T-helper 22 cell (primary cell): ENCODE data around the gene DAPK2.
"Not testable (repeated sequence)": the region's sequence is repeated elsewhere in the genome, so short reads cannot be mapped to it uniquely, and the experiment has no call there.

Source experiments
- DNase-seq: peaks from one replicate; pipeline ENCODE4 v3.0.0-alpha.2; 2020; ENCODE audit warnings: low read depth

DAPK2 gene

DNA sequence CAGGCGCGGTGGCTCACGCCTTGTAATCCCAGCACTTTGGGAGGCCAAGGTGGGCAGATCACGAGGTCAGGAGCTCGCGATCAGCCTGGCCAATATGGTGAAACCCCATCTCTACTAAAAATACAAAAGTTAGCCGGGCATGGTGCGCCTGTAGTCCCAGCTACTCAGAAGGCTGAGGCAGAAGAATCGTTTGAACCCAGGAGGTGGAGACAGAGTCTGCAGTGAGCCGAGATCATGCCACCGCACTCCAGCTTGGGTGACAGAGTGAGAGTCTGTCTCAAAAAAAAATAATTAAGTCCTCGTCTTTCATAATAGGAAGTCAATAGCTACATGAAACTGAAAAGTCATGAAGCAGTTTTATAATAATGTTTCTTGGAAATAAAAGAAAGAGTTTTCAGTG lies 7.4 kb upstream of the DAPK2 start:
- DNase-seq = not testable (repeated sequence)

DNA sequence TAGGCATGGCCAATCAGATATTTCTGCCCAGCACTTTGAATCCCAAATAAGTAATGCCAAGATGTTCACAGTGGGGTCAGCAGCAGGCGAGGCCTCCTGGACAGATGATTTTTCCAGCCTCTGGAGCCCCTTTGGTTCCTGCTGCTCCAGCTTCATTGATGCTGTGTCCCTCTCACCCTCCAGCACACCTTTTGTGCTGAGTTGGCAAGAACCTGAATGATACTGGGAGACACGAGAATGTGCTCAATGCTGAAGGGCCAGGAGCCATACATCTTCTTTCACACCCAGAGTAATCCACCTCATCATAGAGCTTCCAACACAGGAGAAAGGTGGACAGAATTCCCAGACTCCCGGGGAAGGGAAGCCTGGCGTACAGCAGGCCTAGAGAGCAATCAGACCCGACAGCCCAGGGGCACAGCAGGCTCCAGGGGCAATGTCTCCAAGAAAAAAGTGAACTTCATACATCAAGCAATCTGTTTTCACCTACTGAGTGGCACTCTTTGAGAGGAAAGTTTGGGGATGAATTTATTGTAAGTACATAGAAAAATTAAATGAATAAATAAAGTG lies 6.7 kb upstream of the DAPK2 start:
- DNase-seq = no peak

DNA sequence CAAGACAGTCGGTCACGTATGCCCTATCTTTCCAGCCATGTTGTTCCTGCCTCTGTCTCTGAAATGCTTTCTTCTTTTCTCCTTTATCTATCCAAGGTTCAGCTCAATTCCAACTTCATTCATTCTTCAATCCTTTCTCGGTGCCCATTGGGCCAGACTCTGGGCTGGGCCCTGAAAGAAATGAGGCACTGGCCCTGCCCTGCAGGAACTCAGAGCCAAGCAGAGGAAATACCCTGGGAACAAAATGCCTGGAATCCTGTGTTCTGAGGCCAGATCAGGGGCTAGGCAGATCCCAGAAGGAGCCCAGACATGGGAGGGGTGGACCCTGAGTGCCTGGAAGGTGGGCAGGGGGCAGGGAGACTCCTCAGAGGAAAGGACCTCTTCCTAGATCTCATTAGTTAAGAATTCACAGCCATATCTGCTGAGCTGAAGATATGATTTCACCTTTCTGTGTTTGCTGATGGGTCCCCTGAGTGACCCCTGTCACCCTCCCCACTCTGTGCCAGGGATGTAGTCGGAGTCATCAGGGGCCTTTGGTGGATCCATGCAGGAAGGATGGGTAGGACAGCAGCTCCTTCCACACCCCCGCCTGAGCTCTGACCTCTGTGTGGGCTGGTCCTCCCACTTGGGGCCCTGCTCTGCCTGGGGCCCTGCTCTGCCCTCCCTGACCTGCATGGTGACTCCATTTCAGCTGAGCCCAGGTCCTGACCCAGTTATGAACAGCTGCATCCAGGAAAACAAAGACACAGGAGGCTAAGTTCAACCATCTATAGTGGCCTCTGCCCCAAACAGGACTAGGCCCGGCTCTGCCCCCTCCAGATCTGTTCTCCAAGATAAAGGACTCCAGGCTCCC lies 5.3 kb upstream of the DAPK2 start:
- DNase-seq = no peak

DNA sequence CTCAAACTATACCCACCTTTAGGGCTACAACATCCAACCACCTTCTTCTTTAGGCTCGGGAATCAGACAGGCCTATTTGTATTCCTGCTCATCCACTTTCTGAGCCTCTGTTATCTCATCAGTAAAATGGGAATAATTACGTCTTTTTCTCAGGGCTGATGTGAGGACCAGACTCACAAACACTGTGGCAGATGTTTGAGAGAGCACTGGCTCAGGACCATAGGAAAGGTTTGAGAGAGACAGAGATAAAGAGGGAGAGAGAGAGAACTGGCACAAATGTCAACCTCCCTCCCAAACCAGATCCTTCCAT lies 4.8 kb upstream of the DAPK2 start:
- DNase-seq = no peak

DNA sequence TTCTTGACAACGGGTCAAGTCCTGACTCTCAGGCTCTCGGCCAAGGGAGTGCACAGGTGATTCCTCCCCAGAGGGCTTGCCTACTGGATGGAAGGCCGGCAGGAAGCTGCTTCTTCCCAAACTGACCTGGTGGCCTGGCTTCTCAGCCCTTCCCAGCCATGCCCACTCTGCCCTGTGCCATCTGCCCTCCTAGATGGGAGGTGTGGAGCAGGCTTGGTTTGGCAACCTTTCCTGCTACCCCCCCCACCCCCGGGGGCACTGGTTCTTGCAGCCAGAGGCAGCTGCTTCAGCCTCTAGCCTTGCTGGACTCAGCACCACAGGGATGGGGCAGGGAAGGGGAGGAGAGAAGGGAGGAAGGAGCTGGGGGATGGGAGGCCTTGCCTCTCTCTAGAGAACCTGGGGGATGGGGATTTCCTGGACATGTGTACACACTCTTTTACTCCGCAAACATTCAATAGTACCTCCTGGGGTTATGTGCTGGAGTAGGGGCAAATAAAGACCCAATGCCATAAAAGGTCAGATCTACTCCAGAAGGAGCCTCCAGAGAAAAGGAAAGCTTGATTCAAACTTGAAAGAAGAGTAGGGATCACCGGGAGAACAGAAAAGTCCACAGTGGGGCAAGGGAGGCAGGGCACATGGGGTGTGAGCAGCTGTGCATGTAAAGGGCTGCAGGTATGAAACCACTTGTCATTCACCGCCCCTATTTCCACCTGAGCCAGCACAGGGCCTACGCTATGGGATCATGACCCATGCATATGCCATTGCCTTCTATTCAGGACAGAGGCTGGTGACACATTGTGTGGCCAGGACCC lies 4.2 kb upstream of the DAPK2 start:
- no peak for DNase-seq

DNA sequence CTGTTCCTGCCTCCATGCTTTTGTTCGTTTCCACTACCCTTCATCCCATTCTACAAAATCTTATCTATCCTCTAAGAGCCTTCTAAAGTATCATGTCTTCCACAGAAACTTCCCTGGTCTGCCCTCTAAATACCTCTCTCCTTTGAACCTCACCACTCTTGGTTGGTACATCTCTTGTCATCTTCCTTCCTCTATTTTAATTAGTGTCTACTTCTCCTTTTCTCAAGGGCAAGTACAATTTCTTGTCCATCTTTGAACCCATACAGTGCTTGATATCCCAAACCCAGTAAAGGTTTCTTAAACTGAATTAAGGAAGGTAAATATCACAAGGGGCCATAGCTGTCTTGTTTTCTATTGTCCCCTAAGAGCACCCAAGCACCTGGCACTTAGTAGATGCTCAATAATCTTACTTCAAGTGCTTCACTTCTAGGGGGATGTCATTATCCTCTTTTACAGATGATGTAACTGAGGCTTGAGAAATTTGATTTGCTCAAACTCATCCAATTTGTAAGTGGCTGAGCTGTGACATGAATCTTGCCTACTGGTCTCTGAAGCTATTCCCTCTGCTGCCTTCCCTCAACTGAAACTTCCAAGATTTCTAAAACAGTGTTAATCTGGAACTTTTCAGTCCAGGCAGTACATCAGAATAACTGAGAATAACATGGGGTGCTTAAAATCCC lies 2.6 kb upstream of the DAPK2 start:
- no peak for DNase-seq

DNA sequence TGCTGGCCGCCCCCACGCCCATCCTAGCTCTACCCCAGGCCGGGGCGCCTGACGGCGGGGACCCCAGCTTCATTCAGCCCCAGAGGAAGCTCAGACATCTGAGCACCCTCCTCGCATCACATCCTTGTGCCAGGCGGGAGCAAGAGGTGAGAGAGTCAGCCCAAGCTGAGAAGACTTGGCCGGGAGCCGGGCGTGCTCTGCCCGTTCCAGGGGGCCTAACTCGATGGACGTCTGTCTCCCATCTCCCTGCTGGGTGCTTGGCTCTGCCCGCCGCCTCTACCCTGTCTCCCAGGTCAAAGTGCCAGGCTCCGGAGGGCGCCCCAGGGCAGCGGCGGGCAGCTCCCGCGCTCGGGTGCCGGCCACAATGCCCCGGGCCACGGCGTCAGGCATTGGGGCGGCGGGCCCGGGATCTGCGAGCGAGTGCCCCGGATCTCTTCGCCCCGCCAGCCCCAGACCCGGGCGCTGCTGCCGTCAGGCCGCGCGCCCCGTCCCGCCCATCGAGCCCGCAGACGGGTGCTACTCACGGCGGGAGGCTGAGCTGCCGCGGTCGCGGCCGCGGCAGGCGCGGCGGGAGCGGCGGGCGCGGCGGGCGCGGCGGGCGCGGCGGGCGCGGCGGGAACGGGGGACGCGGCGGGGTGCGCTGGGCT lies 388 bp downstream of the DAPK2 start:
- no peak for DNase-seq

DNA sequence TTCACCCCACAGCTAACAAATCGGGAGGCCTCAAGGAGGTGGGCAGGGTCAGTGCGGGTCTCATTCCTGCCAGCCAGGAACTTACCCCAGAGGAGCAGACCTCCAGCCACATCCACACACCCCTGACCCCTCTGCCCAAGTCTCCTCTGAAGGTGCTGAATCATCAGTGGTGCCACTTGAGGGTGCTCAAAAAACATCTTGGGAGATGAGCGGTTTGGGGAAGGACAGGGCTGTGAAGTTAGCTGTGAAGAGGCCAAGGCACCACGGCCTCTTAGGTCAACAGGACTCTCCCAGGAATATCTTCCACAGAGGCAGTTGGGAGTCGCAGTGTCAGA lies 1.2 kb downstream of the DAPK2 start:
- DNase-seq = no peak

DNA sequence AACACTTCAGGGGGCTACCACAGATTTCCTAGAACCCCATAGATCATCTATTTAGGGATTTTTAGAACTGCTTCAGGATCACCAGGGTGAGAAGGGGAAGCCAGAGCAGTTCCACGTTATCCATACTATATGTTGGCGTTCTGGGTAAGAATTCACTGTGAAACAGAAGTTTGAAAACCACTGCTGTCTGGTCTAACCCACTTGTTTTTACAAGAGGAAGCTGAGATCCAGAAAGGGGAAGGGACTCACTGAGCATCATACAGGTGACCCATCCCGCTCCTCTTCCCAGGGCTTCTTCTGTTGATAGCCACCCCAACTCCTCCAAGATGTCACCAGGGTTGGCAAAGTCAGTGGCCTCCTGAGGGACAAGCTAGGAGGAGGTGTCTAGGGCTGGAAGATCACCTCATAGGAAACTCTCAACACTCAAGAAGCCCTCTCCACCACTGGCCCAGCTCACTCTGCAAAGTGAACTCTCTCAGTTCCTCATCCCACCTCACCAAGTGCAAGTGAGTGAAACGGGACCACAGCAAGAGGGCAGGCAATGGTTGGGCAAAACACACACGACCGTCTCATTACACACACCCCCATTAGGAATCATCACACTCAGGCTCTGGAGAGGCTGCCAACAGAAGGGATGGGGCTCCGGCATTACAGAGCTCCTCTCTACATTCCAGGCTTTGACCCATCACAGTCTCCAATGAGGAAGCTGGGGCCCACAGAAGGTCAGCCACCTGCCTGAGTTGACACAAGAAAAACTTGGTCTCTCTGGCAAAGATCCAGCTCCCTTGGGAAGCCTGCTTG lies 1.8 kb downstream of the DAPK2 start:
- DNase-seq = no peak

DNA sequence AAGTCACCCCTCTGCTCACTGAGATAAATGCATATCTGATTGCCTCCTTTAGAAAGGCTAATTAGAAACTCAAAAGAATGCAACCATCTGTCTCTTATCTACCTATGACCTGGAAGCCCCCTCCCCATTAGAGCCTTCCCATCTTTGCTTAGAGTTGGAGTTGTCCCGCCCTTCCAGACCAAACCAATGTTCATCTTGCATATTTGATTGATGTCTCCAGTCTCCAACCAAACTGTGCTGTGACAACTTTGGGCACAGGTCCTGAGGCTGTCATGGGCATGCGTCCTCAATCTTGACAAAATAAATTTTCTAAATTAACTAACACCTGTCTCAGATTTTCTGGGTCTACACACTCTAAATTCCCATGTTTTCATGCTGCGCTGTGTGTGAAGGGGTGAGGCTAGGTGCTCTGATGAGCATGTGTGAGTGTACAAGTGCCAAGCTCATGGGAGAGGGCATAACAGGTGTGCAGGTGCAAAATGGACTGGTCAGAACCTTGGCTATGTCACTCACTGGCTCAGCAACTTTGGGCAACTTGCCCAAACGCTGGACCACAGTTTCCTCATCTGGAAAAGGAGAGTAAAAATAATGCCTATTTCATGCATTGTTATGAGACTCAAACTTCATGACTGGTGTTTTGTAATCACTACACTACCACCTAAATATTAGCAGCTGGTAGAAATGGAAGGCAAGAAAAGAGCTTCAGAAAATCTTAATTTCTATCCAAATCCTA lies 7.2 kb downstream of the DAPK2 start:
- DNase-seq = no peak

DNA sequence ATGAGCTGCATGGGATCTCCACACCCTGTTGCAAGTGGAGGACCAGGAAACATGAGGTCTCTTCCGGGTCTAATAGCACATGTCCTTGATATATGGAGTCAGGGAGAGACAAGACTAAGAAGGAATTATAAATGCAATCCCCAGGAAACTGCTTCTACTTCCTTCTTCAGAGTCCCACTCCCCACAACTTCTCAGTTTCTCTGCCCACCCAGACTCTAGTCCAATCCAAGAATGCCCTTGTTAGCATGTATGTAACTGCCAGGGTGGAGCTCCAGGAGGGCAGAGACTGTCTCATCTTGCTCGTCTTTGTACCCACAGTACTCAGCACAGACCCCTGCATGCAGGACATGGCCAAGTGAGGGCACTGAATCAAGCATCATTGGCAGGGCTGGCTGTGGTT lies 8.3 kb downstream of the DAPK2 start:
- no peak for DNase-seq

DNA sequence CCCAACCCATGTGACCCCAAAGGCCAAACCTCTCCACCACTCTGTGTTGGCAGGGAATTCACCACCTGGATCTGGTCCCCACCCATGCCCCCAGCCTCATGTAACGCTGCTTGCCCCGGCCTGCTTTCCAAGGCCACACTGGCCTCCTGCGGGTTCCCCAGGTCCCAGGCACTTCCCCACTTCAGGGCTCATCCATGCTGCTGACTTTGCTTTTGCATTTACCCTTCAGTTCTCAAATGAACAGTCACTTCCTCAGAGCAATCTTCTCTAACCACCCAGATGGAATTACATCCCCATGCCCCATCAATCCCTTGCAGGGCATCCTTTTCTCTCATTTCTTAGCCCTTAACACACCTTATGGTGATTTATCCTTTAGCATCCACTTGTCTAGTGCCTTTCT lies 9.2 kb downstream of the DAPK2 start:
- DNase-seq = no peak

DNA sequence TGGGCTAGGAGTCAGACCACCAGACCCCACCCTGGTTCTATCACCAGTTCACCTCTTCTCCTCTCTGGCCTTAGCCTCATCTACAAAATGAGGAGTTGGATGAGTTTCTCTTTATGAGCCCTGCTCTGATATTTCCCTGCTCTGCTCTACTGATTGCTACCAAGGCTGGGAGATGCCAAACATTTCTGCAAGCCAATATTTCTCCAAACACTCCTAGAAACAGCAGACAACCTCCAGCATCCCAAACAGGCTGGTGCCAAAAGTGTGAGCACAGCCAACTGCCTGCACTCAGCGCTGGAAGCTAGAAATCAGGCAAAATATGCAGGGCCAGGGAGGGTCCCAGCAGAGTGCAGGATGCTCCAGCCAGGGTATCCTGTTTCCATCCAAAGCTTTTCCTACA lies 10.8 kb downstream of the DAPK2 start:
- DNase-seq = no peak

DNA sequence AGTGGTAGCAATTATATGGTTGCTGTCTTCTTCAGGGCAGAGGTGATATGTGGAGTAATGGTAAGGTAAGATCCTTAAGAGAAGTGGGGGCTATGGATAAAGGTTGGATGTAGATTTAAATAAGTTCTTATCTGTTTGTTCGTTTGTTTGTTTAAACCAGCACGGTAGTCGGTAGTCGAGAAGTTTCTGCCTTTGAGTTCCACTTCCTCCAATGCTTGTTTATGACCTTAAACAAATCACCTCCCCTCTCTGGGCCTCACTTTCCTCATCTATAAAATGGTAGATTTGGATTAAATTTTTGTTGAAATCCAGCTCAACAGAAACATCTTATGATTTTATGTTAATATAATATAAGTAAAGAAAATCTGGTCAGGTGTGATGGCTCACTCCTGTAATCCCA lies 11.8 kb downstream of the DAPK2 start:
- no peak for DNase-seq

DNA sequence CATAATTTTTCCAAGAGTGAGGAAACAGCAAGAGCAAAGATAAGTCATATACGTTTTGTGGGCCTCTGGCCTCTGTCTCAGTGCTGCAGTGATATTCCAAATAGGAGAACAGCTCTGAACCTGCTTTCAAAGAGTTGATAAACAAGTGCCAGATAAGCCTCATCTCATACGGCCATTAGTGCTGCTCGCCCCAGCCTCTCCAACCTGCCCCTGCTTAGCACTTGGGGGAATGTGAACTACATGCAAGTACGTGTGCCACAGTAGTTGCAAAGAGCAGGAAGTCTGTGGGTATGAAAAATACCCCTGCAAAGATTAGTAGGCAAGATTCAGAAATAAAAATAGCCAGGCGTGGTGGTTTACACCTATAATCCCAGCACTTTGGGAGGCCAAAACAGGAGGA lies 14.0 kb downstream of the DAPK2 start:
- no peak for DNase-seq

DNA sequence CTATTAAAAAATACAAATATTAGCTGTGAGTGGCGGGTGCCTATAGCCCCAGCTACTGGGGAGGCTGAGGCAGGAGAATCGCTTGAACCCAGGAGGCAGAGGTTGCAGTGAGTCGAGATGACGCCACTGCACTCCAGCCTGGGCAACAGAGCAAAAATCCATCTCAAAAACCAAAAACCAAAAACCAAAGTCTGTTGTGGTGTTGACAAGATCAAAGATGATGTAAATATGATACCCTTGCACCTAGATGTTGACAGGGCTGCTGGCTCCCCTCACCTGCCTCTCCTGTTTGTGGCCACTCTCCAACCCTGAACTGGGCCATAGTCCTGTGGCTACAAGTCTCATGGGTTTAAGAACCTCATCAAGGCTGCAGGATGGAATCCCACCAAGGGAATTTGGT lies 16.2 kb downstream of the DAPK2 start:
- no peak for DNase-seq

DNA sequence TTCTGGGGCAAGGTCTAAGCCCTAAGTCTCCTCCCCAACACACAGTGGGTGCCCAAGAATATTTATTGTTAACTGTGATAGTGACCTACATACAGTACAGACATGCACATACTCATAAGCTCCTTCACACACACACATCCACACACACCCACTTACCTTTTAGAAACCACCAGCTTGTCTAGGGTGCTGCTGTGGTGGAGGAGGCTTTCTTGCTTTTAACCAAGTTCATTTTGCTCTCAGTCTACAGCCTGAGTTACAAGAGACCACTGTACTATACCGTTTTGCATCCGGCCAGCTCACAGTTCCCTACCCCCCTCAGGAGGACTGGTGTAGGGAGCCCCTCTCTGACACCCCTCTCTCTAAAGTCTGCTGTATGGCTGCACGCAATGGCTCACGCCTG lies 16.7 kb downstream of the DAPK2 start:
- no peak for DNase-seq

DNA sequence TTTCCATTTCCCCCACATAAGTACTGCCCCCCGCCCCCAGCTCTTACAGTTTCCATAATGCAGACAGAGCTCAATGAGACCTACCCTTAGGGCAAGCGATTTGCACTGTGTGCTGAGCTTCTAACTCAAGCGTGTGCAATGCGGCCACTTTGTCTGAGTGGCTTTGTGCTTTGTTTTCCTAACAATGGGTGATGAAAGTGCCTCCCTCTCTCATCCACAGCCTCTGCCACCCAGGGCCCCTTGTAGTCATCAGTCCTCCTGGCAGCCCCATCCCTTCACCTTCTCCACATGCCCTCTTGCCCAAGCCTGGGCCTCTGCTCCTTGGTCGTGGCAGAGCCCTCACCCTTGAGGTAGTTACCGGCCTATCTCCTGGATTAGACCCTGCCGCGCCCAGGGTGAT lies 17.2 kb downstream of the DAPK2 start:
- no peak for DNase-seq

DNA sequence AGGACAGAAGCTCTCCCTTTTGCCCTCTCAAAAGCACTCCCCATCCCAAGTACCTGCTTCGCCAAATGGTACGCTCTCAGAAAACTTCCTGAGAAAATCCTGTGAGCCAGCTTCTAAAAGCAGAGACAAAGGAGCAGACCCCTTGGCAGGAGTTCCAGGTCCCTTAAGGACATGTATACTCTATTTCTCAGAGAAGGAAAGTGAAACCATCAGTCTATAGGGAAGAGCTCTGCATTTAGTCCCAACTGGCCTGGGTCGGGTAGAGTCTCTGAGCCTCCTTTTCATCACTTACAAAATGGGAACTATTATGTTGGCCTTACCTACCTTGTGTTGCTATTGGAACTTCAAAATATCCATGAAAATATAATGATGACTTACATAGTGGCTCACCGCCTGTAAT lies 19.7 kb downstream of the DAPK2 start:
- no peak for DNase-seq

DNA sequence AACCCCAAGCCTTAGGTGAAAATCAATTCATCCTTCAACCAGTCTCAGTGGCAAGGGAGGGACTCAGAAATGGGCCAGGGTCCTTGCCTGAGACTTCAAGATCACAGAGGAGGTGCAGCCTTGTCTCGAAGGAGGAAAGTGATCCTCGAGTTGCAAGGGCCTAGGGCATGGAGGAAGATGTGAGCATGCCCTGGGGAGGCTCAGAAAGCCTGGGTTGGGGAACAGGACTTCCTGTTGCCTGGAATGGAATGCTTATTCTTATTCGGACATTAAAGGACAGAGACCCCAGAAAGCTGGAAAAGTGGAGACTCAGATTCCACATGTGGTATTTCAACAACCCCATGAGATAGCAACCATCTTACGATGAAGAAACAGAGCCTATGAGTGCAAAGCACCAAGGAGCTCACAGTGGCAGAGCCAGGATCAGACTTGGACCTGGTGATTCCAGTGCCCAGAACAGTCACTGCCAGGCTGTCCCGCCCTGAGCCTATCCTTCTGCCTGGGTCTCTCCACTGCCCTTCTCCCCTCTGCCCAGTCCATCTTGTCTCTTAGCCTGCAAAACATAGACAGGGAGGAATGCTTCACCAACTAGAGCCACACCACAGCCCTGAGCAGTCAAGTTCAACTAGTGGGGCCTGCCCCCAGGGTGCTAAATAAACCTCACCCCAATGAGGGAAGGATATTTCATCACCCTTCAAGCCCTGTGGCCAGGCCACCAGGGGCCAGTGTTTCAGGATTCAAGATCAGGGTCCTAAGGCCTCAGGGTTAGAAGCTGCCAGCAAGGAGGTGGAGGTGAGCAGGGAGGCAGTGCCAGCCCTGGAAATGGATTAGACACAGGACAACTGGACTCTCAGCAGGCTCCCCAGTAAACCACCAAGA lies 21.9 kb downstream of the DAPK2 start:
- no peak for DNase-seq
